ENCODE results near the gene CTNNA2.
"Not testable (repeated sequence)": the region's sequence is repeated elsewhere in the genome, so short reads cannot be mapped to it uniquely, and the experiment has no call there.

The CTNNA2 gene

GRCh38 chr2:80132281-80132680, 619.4 kb downstream of the CTNNA2 start:
- DNase-seq (ENCODE audit: low read depth in 2 of 2, low spot score in 1 of 2) = no peak

GRCh38 chr2:80135001-80135400, 622.1 kb downstream of the CTNNA2 start:
- DNase-seq (ENCODE audit: low read depth in 2 of 2, low spot score in 1 of 2) = no peak

- DNase-seq (ENCODE audit: low read depth in 2 of 2, low spot score in 1 of 2) = no peak
These were observed 623.5 kb downstream of the CTNNA2 start for GRCh38 chr2:80136338-80136737.

- DNase-seq (ENCODE audit: low read depth in 2 of 2, low spot score in 1 of 2) = no peak
These were observed 626.1 kb downstream of the CTNNA2 start for GRCh38 chr2:80139001-80139400.

GRCh38 chr2:80141007-80141726, 628.3 kb downstream of the CTNNA2 start:
- no peak for DNase-seq (ENCODE audit: low read depth in 2 of 2, low spot score in 1 of 2)

- DNase-seq (ENCODE audit: low read depth in 2 of 2, low spot score in 1 of 2) = no peak
These were observed 632.6 kb downstream of the CTNNA2 start for GRCh38 chr2:80145499-80145898.

- not testable (repeated sequence) for DNase-seq (ENCODE audit: low read depth in 2 of 2, low spot score in 1 of 2)
These were observed 633.9 kb downstream of the CTNNA2 start for GRCh38 chr2:80146757-80147156.

- no peak for DNase-seq (ENCODE audit: low read depth in 2 of 2, low spot score in 1 of 2)
These were observed 634.8 kb downstream of the CTNNA2 start for GRCh38 chr2:80147690-80148089.

- DNase-seq (ENCODE audit: low read depth in 2 of 2, low spot score in 1 of 2) = no peak
These were observed 636.1 kb downstream of the CTNNA2 start for GRCh38 chr2:80148906-80149305.

- DNase-seq (ENCODE audit: low read depth in 2 of 2, low spot score in 1 of 2) = no peak
These were observed 637.1 kb downstream of the CTNNA2 start for GRCh38 chr2:80149991-80150390.

GRCh38 chr2:80151248-80151647, 638.4 kb downstream of the CTNNA2 start:
- no peak for DNase-seq (ENCODE audit: low read depth in 2 of 2, low spot score in 1 of 2)

- DNase-seq (ENCODE audit: low read depth in 2 of 2, low spot score in 1 of 2) = no peak
These were observed 638.8 kb downstream of the CTNNA2 start for GRCh38 chr2:80151651-80152050.

- DNase-seq (ENCODE audit: low read depth in 2 of 2, low spot score in 1 of 2) = no peak
These were observed 640.3 kb downstream of the CTNNA2 start for GRCh38 chr2:80153151-80153550.

GRCh38 chr2:80153768-80154167, 640.9 kb downstream of the CTNNA2 start:
- no peak for DNase-seq (ENCODE audit: low read depth in 2 of 2, low spot score in 1 of 2)

- DNase-seq (ENCODE audit: low read depth in 2 of 2, low spot score in 1 of 2) = no peak
These were observed 641.5 kb downstream of the CTNNA2 start for GRCh38 chr2:80154231-80154915.

GRCh38 chr2:80164375-80164774, 651.5 kb downstream of the CTNNA2 start:
- no peak for DNase-seq (ENCODE audit: low read depth in 2 of 2, low spot score in 1 of 2)

GRCh38 chr2:80166483-80167171, 653.8 kb downstream of the CTNNA2 start:
- no peak for DNase-seq (ENCODE audit: low read depth in 2 of 2, low spot score in 1 of 2)

GRCh38 chr2:80167284-80167808, 654.5 kb downstream of the CTNNA2 start:
- no peak for DNase-seq (ENCODE audit: low read depth in 2 of 2, low spot score in 1 of 2)

- no peak for DNase-seq (ENCODE audit: low read depth in 2 of 2, low spot score in 1 of 2)
These were observed 655.2 kb downstream of the CTNNA2 start for GRCh38 chr2:80168037-80168436.

- DNase-seq (ENCODE audit: low read depth in 2 of 2, low spot score in 1 of 2) = no peak
These were observed 656.0 kb downstream of the CTNNA2 start for GRCh38 chr2:80168801-80169200.

GRCh38 chr2:80169811-80170594, 657.2 kb downstream of the CTNNA2 start:
- DNase-seq (ENCODE audit: low read depth in 2 of 2, low spot score in 1 of 2) = no peak
